K562 (cell line): ENCODE data around the gene TMEM170A. TPM values are rescaled to one million over a fixed set of nuclear protein-coding genes. Genes with fewer than 3 reads are reported as not detected.

ENCODE experiments used
- ATAC-seq: fragments of 200-7000 bp; cut with Tn5 transposase; 3 replicates; pipeline ENCODE4 v1.9.1; 2020; ENCODE audit warnings: moderate library complexity
- BruUV-seq: library from RNA; stranded (reverse); fragments of 400-500 nt; replicated peaks from 2 replicates; lab custom pipeline; 2021; lab: Mats Ljungman, UMichigan
- CTCF ChIA-PET: fragments of 300-600 bp; formaldehyde crosslinking; extraction: SDS; loops from one replicate; lab custom pipeline; 2021; ENCODE audit warnings: low intra/inter-chr PET ratio; lab: Yijun Ruan, JAX
- POLR2A ChIA-PET: fragments of 300-600, 350-650 bp; sonication (Branson Sonifier 250); formaldehyde crosslinking; extraction: SDS; loops from one replicate; lab custom pipeline; 2021; ENCODE audit warnings: antibody characterized with exemption, inconsistent platforms; lab: Yijun Ruan, JAX
- DNase-seq, 4 experiments: peaks; one replicate each; pipeline versions ENCODE4 v3.0.0 to v3.0.0-alpha.2; 2011 to 2018; ENCODE audit warnings: low spot score in 3 of 4, mixed read lengths in 3 of 4; ENCODE audit errors: extremely low read depth in 1 of 4
- FAIRE-seq: peaks from 2 replicates; lab custom pipeline; 2011; peaks lifted over from hg19 to GRCh38; lab: Jason Lieb, UNC
- H2AFZ ChIP-seq: 2 replicates; pipeline ENCODE4 v1.6.0; 2011; ENCODE audit warnings: low read depth, low read length, control low read depth, inconsistent platforms
- H3K27ac ChIP-seq: fragments of 200-600 bp; 3 replicates; pipeline ENCODE4 v1.8.0; 2011; ENCODE audit warnings: low read depth, mild to moderate bottlenecking, control low read depth, inconsistent platforms, low read length, moderate library complexity, mixed read lengths; ENCODE audit errors: extremely low read depth
- H3K27me3 ChIP-seq, 2 experiments: fragments of 300-600 bp in 1 of 2; 2 replicates in 1 of 2; 3 replicates in 1 of 2; pipeline versions ENCODE4 v1.6.0 to v1.8.0; 2011; ENCODE audit warnings: inconsistent platforms in 2 of 2, low read length in 2 of 2, mild to moderate bottlenecking in 1 of 2, mixed read lengths in 1 of 2, moderate library complexity in 1 of 2; ENCODE audit not compliant: control insufficient read depth in 2 of 2, insufficient read depth in 2 of 2
- H3K36me3 ChIP-seq: fragments of 300-600 bp; 3 replicates; pipeline ENCODE4 v1.8.0; 2011; ENCODE audit warnings: mild to moderate bottlenecking, low read length, inconsistent platforms; ENCODE audit not compliant: control insufficient read depth, insufficient read depth
- H3K4me1 ChIP-seq, 2 experiments: fragments of 200-600 bp in 1 of 2; replicated peaks in 1 of 2; 2 replicates in 1 of 2; 3 replicates in 1 of 2; pipeline versions ENCODE4 v1.5.1 to v1.8.0; 2011; ENCODE audit warnings: inconsistent platforms in 2 of 2, low read length in 2 of 2, mild to moderate bottlenecking in 1 of 2, mixed read lengths in 1 of 2, moderate library complexity in 1 of 2; ENCODE audit not compliant: control insufficient read depth in 2 of 2, insufficient read depth in 2 of 2
- H3K4me2 ChIP-seq: 2 replicates; pipeline ENCODE4 v1.6.1; 2011; ENCODE audit warnings: low read length, control low read depth, inconsistent platforms, mixed read lengths; ENCODE audit not compliant: insufficient read depth
- H3K4me3 ChIP-seq: fragments of 200-600 bp; sonication (generic), shearing (Covaris generic); 2 replicates; pipeline ENCODE4 v1.5.1; 2016; ENCODE audit warnings: control low read depth, inconsistent platforms
- H3K79me2 ChIP-seq: fragments of 200-600 bp; 3 replicates; pipeline ENCODE4 v1.8.0; 2011; ENCODE audit warnings: low read length, inconsistent platforms; ENCODE audit not compliant: control insufficient read depth, insufficient read depth
- H3K9ac ChIP-seq, 2 experiments: 2 replicates each; pipeline versions ENCODE4 v1.6.0 to v1.6.1; 2011; ENCODE audit warnings: low read depth in 2 of 2, low read length in 2 of 2, control low read depth in 1 of 2, inconsistent platforms in 1 of 2, mild to moderate bottlenecking in 1 of 2, mixed read lengths in 1 of 2; ENCODE audit not compliant: insufficient read depth in 1 of 2
- H3K9me1 ChIP-seq: one replicate; pipeline ENCODE4 v1.6.0; 2011; ENCODE audit warnings: inconsistent platforms, mild to moderate bottlenecking, low read length, moderate library complexity; ENCODE audit not compliant: control insufficient read depth, insufficient read depth
- H3K9me3 ChIP-seq: replicated peaks from 2 replicates; pipeline ENCODE4 v1.5.1; 2011; ENCODE audit warnings: low read depth, low read length, inconsistent platforms; ENCODE audit not compliant: control insufficient read depth, insufficient read depth
- H4K20me1 ChIP-seq: replicated peaks from 2 replicates; pipeline ENCODE4 v1.6.1; 2011; ENCODE audit warnings: low read length, inconsistent platforms, mixed read lengths; ENCODE audit not compliant: control insufficient read depth, insufficient read depth
- CHD1 ChIP-seq: fragments of 200-600 bp; sonication (generic); IDR thresholded peaks from one replicate; pipeline ENCODE4 v1.6.1; 2012; ENCODE audit warnings: mild to moderate bottlenecking, moderate library complexity, low read length, inconsistent platforms
- NEUROD1 ChIP-seq: fragments of 150-350 bp; IDR thresholded peaks from 2 replicates; pipeline ENCODE4 v1.6.1; 2014; ENCODE audit warnings: borderline replicate concordance, low read length, low read depth; ENCODE audit not compliant: partially characterized antibody
- PML ChIP-seq: IDR thresholded peaks from 2 replicates; pipeline ENCODE4 v1.6.1; 2012; ENCODE audit warnings: low read length, inconsistent platforms
- PRDM10 ChIP-seq: fragments of 450-650 bp; IDR thresholded peaks from 2 replicates; pipeline ENCODE4 v1.6.1; 2018; ENCODE audit not compliant: partially characterized antibody
- RBFOX2 ChIP-seq: fragments of 200-400 bp; formaldehyde crosslinking; IDR thresholded peaks from 2 replicates; pipeline ENCODE4 v1.6.1; 2017; ENCODE audit warnings: low read depth, mild to moderate bottlenecking, low read length, moderate library complexity
- RBM25 ChIP-seq: fragments of 200-400 bp; formaldehyde crosslinking; IDR thresholded peaks from 2 replicates; pipeline ENCODE4 v1.6.1; 2018; ENCODE audit warnings: low read length, low read depth, moderate library complexity; ENCODE audit not compliant: severe bottlenecking
- ZBTB34 ChIP-seq: fragments of 250-450 bp; sonication (Bioruptor Pico); IDR thresholded peaks from 2 replicates; pipeline ENCODE4 v1.8.0; 2021; ENCODE audit warnings: mild to moderate bottlenecking, moderate library complexity
- WGBS: fragments of 100-300 bp; shearing (Covaris generic); methylation state at CpG from one replicate; pipeline ENCODE4 v1.1.6; 2016; ENCODE audit warnings: low coverage, mixed read lengths; ENCODE audit not compliant: insufficient coverage; ENCODE audit errors: missing lambda C conversion rate; 5-methylcytosine and 5-hydroxymethylcytosine counted together
- in situ Hi-C: fragments of 300-500 bp; cut with MboI; formaldehyde crosslinking; loops from 4 replicates; pipeline ENCODE4 v1.15.0; 2018; ENCODE audit warnings: inconsistent platforms, mixed read lengths
- intact Hi-C: fragments of 100-400 bp; cut with micrococcal nuclease; formaldehyde crosslinking; loops from 2 replicates; pipeline ENCODE4 v1.14.2; 2022
- polyA plus RNA-seq, 8 experiments: library from polyadenylated mRNA; depleted of rRNA in 4 of 8; stranded (reverse) in 5 of 8; unstranded in 3 of 8; fragments of >200 nt; fragmentation: Nextera tagmentation in 2 of 8; fragmentation: Illumina TruSeq in 1 of 8; extraction: Ambion mirVana in 2 of 8; extraction: Trizol in 1 of 8; gene quantifications; 2 replicates each; pipeline versions ENCODE4 v1.2.1 to v1.2.3, GENCODE V29; 2011 to 2014; ENCODE audit warnings: inconsistent platforms in 1 of 8, missing spikeins in 1 of 8
- total RNA-seq, 7 experiments: library from RNA; depleted of rRNA in 6 of 7; stranded (reverse); fragments of >200 nt in 6 of 7; fragmentation: Illumina TruSeq in 2 of 7; extraction: Trizol in 2 of 7; gene quantifications; 2 replicates each; pipeline versions ENCODE4 v1.2.1 to v1.2.3, GENCODE V29; 2011 to 2021; ENCODE audit warnings: low replicate concordance in 1 of 7

TMEM170A gene
- total and polyA plus RNA-seq, 9 of the 15 experiments (the other 6 are each of a cell fraction or from before 2014, with no cell fraction given) = 6.1 to 30.2 (median 15.0) TPM

- Histone ChIP-seq H3K27me3 (no peaks in the 10 kb centered on the region), H3K9me1 (no peaks in the 10 kb centered on the region), H3K79me2 (peaks cover 69% of the 10 kb centered on the region)
- DNase-seq = no peak
- no TSS peak for BruUV-seq
- 7% methylated on average over 1 of the region's 1 CpG for WGBS
- no peak for TF ChIP-seq PML
- TF ChIP-seq, all 486 proteins: peak for 0
- ChIA-PET CTCF (interaction anchor here (0.6 kb wide), 1 partner anchor 30 kb away, joined by 3 read pairs; no protein-coding TSS in a partner anchor), POLR2A (interaction anchor here (1.3 kb wide), 1 partner anchor 51 kb away, joined by 3 read pairs; no protein-coding TSS in a partner anchor)
- Histone ChIP-seq H3K36me3 (peaks cover 11% of the 10 kb centered on the region; the same call in 2 of the 3 replicates), H3K4me2 (no peak overlapping the region), H3K4me3 (no peak overlapping the region), H3K4me1 (peaks cover 3 to 9% of the 10 kb centered on the region in 2 experiments; a peak in 4 of 5 replicates), H3K9ac (no peak overlapping the region), H3K9me3 (no peaks in the 10 kb centered on the region), H3K27ac (no peak overlapping the region), H2AFZ (no peak overlapping the region), H4K20me1 (no peaks in the 10 kb centered on the region; the same call in 1 of the 2 replicates)
- ATAC-seq (no peak), FAIRE-seq (no peak)
- in situ Hi-C loops (no loop called here), intact Hi-C loops (loop anchor here (5.0 kb wide), 1 partner anchor 38 kb away; no protein-coding TSS in a partner anchor)
Measured at GRCh38 chr16:75460446-75460845, 4.0 kb downstream of the TMEM170A start.

GRCh38 chr16:75459691-75460090, 4.8 kb downstream of the TMEM170A start:
- no peak overlapping the region for H3K27ac ChIP-seq
- in situ Hi-C loops = no loop called here
- H3K27me3 ChIP-seq = no peaks in the 10 kb centered on the region
- no peak for ATAC-seq
- no peaks in the 10 kb centered on the region for H3K9me1 ChIP-seq
- no peak for FAIRE-seq
- 90% methylated on average over 4 of the region's 4 CpGs for WGBS
- peaks cover 11% of the 10 kb centered on the region; the same call in 2 of the 3 replicates for H3K36me3 ChIP-seq
- H3K9me3 ChIP-seq = no peaks in the 10 kb centered on the region
- peaks cover 3 to 5% of the 10 kb centered on the region in 2 experiments; a peak in 4 of 5 replicates for H3K4me1 ChIP-seq
- H2AFZ ChIP-seq = no peak overlapping the region
- no peaks in the 10 kb centered on the region; the same call in 1 of the 2 replicates for H4K20me1 ChIP-seq
- H3K9ac ChIP-seq = no peak overlapping the region
- no peak for DNase-seq
- intact Hi-C loops = loop anchor here (5.0 kb wide), 1 partner anchor 37 kb away; no protein-coding TSS in a partner anchor
- H3K79me2 ChIP-seq = peaks cover 72% of the 10 kb centered on the region
- H3K4me2 ChIP-seq = no peak overlapping the region
- CTCF ChIA-PET = no interaction called here
- no TSS peak for BruUV-seq
- POLR2A ChIA-PET = interaction anchor here (0.7 to 1.3 kb wide), 2 partner anchors 44 to 52 kb away, joined by 3 to 4 read pairs; no protein-coding TSS in a partner anchor
- no peak overlapping the region for H3K4me3 ChIP-seq
- no peak for TF ChIP-seq RBM25
- TF ChIP-seq PRDM10 = peak; percentile 59
- TF ChIP-seq RBFOX2 = no peak
- no peak for TF ChIP-seq ZBTB34 (CRISPR knock-in tag)
- no peak for TF ChIP-seq NEUROD1
- no peak for TF ChIP-seq CHD1
